ENCODE data around the gene PKP1.

Gene PKP1

GRCh38 chr1:201331166-201331565 lies 47.9 kb downstream of the PKP1 start:
- no peak for DNase-seq

DNA sequence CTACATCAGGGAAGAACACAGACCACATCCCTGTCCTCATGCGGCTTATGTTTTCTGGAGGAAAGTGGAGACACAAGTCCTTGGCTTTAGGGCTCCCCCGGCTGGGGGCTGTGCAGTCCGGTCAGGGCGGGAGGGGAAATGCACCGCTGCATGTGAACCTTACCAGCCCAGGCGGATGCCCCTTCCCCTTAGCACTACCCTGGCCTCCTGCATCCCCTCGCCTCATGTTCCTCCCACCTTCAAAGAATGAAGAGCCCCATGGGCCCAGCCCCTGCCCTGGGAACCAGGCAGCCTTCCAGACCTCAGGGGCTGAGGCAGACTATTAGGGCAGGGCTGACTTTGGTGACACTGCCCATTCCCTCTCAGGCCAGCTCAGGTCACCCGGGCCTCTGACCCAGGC lies 48.7 kb downstream of the PKP1 start:
- DNase-seq = no peak

DNA sequence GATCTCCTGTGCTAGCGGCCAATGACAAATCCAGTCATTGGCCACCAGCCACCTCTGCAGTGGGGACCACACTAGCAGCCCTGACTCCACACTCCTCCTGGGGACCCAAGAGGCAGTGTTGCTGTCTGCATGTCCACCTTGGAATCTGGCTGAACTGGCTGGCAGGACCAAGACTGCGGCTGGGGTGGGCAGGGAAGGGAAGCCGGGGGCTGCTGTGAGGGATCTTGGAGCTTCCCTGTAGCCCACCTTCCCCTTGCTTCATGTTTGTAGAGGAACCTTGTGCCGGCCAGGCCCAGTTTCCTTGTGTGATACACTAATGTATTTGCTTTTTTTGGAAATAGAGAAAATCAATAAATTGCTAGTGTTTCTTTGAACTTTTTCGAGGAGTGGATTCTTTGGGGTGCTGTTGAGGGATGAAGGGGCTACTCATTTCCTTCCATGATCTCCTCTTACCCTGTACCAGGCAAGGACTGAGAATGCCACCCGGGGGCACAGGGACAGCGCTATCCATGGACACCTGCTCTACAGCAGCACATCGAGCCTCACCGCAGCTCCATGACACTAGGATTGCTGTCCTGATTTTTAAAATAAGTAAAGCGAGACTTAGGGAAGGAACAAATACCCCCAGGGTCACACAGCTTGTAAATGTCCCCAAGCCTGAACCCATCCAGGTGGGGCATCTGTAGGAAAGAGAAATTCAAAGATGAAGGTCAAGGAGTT lies 49.5 kb downstream of the PKP1 start:
- DNase-seq = no peak

- peak; percentile 24 for DNase-seq
Measured at GRCh38 chr1:201334325-201335173, 51.2 kb downstream of the PKP1 start.

DNA sequence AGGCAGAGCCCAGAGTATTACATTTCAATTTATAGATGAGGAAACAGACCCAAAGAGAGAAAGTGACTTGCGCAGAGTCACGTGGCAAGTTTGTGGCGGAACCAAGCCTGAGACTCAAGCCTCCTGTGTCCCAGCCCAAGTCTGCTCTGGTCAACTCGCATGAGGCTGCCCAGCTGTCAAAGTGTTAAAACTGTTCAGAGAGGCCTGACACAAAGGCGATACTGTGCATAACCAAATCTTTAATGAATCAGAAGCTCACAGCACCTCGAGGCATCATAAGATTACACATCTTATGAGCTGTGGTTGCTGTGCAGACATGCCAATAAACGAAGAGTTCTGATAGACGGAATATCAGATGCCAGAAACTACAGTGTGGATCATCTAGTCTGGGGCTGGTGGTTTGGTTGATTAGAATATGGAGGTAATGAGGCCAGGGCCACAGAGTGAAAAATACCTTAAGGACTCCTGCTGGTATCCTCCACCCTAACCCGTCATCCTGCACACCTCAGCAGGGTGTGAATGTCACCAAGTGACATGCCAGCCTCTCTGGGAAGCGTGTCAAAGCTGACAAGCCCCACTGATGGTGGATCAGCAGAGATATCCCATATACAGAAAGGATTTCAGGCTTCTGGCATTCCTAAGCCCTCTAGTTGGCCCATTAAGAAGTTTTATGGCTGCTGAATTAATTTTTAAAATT lies 52.0 kb downstream of the PKP1 start:
- no peak for DNase-seq

DNA sequence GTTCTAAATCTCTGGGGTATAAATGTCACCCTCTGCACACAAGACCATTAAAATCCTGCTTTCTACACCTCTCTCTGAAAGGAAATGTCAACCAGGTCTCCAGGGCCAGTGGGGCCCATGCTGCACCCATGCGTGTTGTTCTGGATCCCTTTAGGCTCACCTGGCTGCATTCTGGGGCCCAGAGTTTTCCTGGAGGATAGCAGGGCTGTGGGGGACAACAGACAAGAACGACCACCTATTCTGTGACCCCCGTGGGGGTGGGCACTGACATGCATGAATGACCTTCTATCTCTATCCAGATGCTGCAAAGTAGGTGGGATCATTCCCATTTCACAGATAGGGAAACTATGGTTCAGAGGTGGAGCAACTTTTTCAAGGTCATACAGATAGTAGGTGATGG lies 52.6 kb downstream of the PKP1 start:
- DNase-seq = no peak

- DNase-seq = no peak
Measured at GRCh38 chr1:201336711-201337450, 53.6 kb downstream of the PKP1 start.

DNA sequence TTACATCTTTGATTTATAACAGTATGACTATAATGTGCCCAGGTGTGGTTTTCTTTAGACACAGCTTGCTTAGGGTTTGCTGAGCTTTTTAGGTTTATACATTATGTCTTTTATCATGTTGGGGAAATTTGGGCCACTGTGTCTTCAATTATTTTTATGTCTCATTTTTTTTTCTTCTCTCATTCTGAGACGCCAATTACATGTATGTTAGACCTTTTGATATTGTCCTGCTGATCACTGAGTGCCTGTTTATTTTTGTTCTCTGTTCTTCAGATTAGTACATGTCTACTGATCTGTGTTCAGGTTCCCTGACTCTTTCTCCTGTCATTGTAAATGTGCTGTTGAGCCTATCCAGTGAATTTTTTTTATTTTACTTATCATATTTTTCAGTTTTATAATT lies 58.1 kb downstream of the PKP1 start:
- no peak for DNase-seq

DNA sequence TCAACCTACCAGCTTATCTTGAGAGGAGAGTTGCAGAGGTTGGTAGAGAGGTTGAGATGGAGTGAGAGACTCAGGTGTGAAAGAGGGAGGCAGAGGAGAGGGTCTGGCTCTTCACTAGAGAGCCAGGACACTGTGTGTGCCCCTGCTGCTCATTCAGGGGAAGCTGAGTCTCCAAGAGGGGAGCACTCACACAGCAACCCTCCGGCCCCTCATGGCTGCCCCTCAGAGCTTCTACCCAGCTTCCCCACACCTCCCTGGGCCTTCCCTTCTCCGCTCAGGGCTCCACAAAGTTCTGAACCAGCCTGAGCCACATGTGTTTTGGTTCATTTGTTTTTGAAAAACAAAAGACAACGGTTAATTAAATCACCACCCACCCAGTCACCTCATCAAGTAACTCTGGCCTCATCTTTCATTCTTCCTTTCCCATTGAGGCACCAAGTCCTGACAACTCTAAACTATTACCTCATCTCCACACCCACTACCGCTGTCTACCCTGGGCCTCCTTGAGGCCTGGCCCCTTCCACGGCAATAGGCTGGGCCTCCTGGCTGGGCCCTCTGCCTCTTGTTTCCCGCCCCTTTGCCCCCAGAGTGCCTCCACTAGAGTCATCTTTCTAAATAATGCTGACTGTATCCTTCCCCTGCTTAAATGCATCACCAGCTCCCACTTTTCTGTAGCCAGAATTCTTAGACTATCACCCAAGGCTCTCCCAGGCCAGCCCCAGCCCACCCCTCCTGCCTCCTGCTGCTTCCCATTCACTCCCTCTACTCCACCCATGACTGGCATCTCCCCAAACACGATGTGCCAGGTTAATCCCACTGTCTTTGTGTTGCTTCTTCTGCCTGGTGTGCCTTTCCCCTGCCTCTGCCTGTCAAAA lies 61.1 kb downstream of the PKP1 start:
- no peak for DNase-seq

GRCh38 chr1:201345081-201345355 lies 61.7 kb downstream of the PKP1 start:
- no peak for DNase-seq

DNA sequence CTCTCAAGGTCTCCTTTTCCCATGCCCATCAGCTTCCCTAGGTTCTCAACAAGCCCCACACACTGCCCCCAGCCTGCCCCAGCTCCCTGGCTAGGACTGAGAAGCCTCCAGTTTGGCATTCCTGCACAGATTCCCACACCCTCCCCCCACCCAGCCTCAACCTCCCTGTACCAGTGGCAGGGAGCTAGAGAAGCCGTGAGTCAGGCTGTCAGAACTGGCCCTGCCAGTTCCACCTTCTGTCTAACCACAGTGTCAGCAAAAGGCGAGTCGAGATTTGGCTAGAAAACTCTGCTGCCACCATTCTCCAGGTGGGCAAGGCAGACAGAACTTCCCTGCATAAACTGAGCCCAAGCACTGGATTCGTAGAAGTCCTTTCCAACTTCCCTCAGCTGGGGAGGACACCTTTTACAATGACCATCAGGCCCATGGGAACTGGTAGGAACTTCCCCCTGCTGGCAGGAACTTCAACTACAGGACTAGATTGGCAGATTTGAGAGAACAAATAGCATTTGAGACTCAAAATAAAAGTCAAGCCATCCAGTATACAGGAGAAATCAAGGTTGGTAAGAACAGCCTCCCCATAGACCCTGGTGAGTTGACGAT lies 63.1 kb downstream of the PKP1 start:
- peak; percentile 56 for DNase-seq

DNA sequence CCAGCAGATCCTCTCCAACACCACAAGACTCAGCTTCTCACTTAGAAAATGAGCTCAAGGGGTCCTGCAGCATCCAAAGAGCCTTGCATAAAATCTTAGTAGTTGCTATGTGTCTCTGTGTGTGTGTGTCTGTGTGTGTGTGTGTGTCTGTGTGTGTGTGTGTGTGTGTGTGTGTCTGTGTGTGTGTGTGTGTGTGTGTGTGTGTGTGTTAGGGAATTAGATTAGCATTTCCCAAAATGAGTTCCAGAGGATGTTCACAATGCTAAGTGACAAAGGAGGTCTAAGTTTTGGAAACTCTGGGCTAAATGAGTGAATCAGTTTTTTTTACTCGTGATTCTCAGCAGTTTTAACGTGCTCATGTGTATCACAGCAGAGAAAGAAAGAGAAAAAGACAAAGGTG lies 63.7 kb downstream of the PKP1 start:
- DNase-seq = no peak

DNA sequence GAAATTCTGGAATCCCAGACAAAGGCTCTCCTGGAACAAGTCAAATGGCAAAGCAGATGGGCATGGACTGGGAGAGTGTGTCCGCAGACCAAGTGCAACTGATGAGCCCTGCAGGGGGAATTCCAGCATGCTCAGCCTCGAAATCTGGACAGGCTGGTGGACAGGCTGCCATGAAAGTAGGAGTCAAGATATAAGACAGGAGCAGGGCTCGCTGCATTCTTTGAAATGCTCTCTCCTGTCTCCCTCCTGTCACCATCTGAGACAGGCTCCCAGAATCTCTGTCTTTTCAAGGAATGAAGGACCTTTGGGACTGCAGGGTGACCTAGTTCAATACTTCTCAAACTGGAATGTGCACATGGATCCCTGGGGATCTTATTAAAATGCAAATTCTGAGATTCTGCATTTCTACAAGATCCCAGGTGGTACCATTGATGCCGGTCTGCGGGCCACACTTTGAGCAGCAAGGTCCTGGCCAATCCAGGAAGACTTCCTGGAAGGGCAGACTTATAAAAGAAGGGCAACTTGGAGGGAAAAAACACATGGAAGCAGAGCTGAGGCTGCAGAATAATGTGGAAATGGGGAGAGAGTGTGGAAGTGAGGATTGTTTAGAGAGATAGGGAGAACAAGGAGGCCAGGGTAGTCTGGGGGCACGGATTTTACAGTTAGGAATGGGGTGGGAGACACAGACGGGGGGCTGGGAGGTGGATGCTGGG lies 64.3 kb downstream of the PKP1 start:
- no peak for DNase-seq

DNA sequence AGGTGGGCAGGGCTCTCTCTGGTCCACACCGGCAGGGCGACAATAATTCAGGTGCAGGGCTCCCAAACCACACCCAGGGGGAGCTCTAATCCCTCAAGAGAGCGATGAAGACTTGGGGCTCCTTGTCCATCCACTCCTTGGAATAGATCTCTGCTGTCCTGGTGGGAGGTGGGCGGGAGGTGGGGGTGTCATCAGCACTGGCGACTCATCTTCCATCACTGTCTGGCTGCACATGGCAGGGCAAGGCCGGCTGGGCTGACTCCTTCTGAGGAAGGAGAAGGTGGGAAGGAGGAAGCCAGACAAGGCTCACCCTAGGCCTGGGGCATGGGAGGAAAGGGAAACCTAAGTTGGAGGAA lies 64.9 kb downstream of the PKP1 start:
- peak; percentile 59 for DNase-seq

DNA sequence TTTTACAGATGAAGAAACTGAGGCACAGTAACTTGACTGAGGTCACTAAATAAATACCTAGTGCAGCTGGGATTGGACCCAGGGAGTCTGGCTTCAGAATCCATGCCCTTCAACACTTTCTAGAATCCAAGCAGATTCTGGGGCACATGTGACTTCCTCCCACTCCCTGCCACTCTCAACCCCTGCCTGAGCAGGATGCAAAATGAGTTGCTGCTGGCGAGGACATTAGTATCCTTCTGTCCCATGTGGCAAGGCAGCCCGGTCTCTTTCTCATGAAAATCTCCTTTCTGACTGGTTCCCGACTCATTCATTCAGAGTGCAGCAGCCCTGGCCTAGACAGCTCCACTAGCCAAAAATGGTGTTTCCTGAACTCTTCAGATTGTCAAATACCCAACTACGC lies 65.8 kb downstream of the PKP1 start:
- DNase-seq = no peak

DNA sequence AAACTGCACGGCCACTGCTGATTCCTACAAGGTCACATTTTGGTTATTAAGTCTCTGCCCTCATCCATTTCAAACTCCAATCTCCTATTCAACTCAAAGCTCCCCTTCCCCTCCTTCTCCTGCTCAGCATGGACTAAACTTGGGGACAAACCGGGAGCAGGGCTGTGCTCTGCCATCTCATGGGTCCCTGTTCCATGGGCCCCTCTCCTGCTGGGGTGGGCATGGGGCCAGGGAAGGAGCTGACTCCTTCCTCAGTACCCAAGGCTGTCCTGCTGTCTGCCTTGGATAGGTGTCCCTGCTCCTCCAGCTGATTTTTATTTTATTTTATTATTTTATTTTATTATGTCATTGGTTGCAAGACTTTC lies 67.0 kb downstream of the PKP1 start:
- DNase-seq = no peak

- no peak for DNase-seq
Measured at GRCh38 chr1:201350884-201351283, 67.6 kb downstream of the PKP1 start.

- no peak for DNase-seq
Measured at GRCh38 chr1:201351617-201352016, 68.3 kb downstream of the PKP1 start.

- DNase-seq = no peak
Measured at GRCh38 chr1:201353186-201353940, 70.1 kb downstream of the PKP1 start.

DNA sequence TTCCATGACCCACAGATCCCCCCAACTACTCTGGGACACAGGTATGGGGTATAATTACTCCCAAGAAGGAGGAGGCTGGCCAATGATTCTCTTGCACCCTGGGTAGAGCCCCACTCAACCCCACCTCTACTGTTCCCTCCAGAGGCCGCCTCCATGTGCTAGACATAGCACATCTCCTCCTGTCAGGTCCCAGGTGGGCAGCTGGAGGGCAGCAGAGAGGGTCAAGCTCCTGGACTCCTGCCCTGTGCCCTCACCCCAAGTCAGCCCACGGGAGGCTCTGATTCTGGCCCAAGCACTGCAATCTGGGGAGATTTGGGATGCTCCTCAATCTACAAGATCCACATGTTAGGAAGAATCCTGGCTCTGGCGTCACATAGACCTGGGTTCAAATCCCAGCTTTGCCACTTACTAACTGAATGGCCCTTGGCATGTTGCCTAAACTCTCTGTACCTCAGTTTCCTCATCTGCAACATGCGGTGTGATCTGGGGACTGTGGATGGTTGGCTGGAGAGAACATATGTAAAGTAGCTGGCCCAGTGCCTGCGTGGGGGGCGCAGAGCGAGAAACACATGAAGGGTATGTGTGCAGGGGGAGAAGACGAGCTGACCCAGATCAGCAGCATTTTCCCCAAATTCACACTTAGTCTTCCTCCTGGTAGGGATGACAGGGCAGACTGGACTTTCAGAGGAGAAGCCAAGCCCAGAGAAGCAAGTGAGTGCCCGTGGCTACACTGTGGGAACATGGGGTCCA lies 71.0 kb downstream of the PKP1 start:
- DNase-seq = no peak
